NCI-H2227 treated with DMSO at 0.1 percent for 48 hours (cell line): ENCODE measurements around the gene CEPT1.

Source experiments
- DNase-seq: peaks from one replicate; lab custom pipeline; 2025; lab: John Stamatoyannopoulos, UW

Gene CEPT1

DNA sequence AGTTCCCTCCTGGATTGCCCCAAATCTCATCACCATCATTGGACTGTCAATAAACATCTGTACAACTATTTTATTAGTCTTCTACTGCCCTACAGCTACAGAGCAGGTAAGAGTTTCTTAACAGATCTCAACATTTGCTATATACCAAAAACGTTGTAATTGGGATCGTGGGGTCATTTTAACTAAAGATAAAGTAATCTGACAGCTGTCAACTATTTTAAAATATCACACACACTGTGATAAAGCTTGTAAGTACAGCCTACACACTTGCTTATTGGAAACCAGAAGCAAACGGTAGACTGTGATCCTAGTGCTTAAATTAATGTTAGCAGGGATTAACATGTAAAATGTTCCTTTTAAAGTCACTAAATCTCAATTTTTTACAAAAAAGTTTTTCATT is 7.9 kb downstream of the CEPT1 start:
- DNase-seq = no peak

GRCh38 chr1:111148376-111148881 is 8.4 kb downstream of the CEPT1 start:
- no peak for DNase-seq

- DNase-seq = no peak
These were observed 11.8 kb downstream of the CEPT1 start for GRCh38 chr1:111151838-111152237.

- no peak for DNase-seq
These were observed 14.3 kb downstream of the CEPT1 start for GRCh38 chr1:111154021-111154999.

- DNase-seq = no peak
These were observed 17.4 kb downstream of the CEPT1 start for GRCh38 chr1:111157431-111157830.

DNA sequence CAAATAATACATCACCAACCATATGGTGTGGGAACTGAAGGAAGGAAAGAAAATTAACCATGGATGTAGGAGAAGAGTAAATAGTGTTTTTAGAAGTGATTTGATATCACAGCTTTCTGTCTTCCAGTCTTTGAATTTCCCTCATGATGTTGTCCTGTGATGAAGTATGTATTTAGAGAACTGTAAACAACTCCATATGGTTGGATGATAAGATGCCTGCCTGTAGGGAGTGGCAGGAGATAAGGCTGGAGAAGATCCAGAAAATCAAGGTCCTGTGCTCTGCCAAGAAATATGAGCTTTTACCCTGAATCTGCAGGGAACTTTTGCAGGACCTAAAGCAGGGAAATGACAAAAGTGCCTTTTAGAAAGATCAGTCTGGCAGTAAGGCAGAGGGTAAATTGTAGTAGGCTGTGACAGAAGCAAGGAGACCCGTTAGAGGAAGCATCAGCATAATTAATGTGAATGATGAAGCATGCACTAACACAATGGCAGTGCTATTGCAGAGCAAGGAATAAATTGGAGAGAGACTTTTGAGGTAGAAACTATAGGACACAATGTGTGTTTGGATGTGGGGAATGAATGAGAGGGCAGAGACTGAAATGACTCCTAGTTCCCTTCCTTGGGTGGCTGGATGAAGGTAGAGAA is 21.9 kb downstream of the CEPT1 start:
- no peak for DNase-seq

DNA sequence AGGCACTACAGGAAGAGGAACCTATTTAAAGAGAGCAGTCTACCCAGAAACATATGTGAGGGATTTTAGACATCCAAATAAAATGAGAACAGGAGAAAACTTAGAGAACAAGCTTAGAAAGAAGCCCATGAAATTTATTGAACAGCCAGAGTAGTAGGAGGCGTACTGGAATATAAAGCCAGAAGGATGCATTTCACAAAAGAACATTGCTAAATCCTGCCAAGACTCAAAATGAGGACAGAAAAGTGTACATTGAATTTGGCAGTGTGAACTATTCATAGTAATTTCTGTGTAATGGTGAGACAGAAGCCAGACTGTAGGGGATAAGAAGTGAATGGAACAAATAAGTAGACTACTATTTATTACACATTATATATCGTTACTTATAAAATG is 22.5 kb downstream of the CEPT1 start:
- no peak for DNase-seq

- no peak for DNase-seq
These were observed 23.3 kb downstream of the CEPT1 start for GRCh38 chr1:111163363-111163762.

DNA sequence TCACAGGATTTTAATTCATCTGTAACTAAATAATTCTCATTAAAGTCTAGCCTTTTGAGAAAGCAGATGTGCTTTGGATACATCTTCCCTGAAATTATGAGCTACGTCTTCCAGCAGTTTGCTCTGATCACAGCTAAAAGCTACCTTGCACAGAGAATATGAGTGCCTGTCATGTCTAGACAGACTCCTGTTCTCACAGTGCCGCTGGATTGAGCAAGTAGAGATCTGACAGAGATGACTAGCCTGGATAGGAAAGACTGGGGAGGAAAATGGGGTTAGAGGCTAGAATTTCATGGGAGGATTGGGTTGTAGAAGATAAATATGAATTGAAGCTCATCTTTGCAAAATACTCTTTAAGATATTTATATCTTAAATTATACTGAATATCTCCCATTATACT is 24.1 kb downstream of the CEPT1 start:
- DNase-seq = no peak

GRCh38 chr1:111172463-111172862 is 32.4 kb downstream of the CEPT1 start:
- no peak for DNase-seq

GRCh38 chr1:111174070-111174469 is 34.0 kb downstream of the CEPT1 start:
- no peak for DNase-seq

DNA sequence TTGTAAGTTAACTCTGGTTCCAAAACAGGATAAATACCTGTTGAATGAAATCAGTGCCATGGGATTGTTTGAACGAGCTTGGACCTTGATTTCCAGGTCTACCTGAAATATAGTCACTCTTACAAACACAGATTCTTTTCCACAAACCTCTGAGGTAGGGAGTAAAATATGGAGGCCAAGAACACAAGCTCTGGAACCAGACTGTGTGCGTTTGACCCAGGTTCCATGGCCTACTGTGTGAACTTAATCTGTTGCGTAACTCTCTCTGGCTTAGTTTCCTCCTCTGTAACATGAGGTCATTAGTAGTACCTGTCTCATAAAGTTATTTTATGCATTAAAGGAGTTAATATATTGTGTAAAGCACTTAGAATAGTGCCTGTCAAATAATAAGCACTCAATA is 35.3 kb downstream of the CEPT1 start:
- DNase-seq = no peak

DNA sequence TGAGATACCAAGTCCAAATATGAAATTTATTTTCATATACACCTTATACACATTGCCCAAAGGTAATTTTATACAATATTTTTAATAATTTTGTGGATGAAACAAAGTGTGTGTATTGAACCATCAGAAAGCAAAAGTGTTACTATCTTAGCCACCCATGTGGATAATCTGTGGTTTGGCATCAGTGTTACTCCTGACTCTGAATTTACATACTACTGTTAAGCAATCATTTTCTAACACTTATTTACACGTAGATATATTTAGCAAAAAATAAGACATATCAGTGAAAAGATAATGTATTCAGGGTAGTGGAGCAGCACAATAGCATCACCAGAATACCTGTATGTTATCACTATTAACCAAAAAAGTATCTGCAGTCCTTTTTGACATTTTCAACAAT is 36.7 kb downstream of the CEPT1 start:
- DNase-seq = no peak

DNA sequence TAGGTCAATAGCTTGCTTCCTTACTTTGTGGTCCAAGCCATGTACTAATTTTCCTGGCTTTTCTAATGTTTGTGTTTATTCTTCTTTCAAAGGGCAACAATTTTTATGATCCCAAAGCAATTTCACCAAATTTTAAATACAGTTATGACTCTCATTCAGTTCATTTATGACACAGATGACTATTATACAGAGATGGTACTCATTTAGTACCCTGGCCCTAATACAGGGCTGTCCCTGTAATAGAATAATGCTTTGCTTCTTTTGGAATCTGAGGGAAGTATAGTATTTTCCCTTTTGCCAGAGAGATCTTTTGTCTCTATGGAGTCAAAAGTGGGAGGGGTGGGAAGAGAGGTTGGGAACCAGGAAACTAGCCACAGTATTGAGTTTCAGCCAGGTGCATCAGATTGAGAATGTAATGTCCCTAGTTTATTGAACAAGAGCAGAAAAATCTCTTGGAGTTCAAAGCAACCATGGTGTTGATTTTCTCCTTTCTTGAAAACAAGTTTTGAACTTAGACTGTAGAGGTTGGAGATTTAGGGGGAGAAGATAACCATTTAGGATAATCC is 40.0 kb downstream of the CEPT1 start:
- DNase-seq = no peak

- DNase-seq = no peak
These were observed 42.0 kb downstream of the CEPT1 start for GRCh38 chr1:111182052-111182451.

DNA sequence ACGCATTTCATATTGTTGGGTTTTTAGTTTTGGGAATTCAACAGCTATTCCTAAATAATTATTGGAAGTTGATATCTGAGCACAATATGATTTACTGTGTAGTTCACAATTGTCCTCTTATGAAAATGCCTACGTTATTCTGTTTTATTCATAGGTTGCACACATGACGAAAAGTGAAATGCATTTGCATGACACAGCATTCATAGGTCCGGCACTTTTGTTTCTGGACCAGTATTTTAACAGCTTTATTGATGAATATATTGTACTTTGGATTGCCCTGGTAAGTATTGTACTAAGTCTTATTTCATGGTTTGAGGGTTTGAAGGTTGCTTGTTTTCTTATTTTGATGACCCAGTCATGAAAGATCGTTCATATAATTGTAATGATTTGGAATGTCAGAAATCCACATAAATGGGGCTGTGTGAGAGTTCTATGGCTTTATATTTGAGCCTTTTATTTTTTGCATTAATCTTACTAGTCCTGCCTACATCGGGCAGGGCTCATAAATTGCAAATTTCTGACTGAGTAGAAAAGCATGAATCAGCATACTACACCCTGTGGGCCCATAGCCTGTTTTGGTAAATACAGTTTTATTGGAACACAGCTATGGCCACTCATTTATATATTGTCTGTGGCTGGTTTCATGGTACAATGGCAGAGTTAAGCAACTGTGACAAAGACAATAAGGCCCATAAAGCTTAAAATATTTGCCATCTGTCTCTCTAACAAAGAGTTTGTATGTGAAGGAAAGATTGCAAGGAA is 43.5 kb downstream of the CEPT1 start:
- no peak for DNase-seq

DNA sequence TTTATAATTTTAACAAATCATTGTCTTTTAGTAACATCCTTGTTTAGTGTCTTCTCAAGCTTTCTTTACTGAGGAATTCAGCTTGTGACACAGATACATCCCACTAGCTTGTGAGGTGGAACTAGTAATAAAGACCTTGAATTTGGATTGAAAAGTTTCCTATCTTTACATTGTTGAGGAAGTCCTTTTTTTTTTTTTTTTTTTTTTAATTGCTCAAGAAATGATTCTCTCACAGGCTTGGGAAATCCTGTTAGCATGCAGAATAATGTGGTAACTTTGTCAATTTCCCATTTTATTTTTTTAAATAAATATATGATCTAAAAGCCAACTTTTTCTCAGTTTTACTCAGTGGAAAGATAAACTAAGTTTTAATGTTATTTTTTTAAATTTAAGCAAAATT is 44.6 kb downstream of the CEPT1 start:
- DNase-seq = no peak

GRCh38 chr1:111190931-111191451 is 51.0 kb downstream of the CEPT1 start:
- DNase-seq = no peak

GRCh38 chr1:111191496-111191895 is 51.5 kb downstream of the CEPT1 start:
- DNase-seq = no peak

DNA sequence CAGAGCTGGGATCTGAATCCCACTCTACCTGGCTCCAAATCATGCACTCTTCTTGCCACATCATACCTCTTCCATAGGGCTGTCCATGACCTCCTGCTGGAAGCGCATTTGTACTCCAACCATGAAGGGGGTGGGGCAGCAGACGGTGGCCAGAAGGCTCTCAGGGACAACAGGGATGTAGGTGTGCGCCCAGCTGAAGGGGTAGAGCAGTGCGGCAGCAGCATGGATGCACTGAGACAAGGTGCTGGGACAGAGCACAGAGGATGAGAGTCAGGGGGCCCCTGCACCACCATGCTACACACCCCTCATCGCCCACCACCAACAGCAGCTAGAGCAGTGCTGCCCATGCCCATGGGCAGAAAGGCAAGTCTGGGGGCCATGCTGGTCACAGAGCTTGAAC is 52.1 kb downstream of the CEPT1 start:
- no peak for DNase-seq

GRCh38 chr1:111192658-111193519 is 52.9 kb downstream of the CEPT1 start:
- no peak for DNase-seq
